Esophagus squamous epithelium (tissue), 5 donors: ENCODE data around the gene KRTAP5-9. TPM values are rescaled to one million over a fixed set of nuclear protein-coding genes. Genes with fewer than 3 reads are reported as not detected.
"Not testable (repeated sequence)": the region's sequence is repeated elsewhere in the genome, so short reads cannot be mapped to it uniquely, and the experiment has no call there.

ENCODE experiments used
- DNase-seq: peaks from one replicate; lab custom pipeline; 2025; lab: John Stamatoyannopoulos, UW
- H3K27ac ChIP-seq, 4 donors: fragments of 200-600 bp; sonication (generic); one replicate each; pipeline ENCODE4 v1.5.1; 2016 to 2019; ENCODE audit warnings: mild to moderate bottlenecking in 1 of 4
- H3K27me3 ChIP-seq, 4 donors: fragments of 200-600 bp; sonication (generic); 1 replicate in 3 of 4; 2 replicates in 1 of 4; pipeline versions ENCODE4 v1.5.1 to v1.6.0; 2017 to 2021; ENCODE audit warnings: antibody characterized with exemption in 1 of 4
- H3K36me3 ChIP-seq, 3 donors: fragments of 200-600 bp; sonication (generic); one replicate each; pipeline ENCODE4 v1.5.1; 2016 to 2019
- H3K4me1 ChIP-seq, 3 donors: fragments of 200-600 bp; sonication (generic); one replicate each; pipeline ENCODE4 v1.5.1; 2017 to 2019
- H3K4me3 ChIP-seq, 4 donors: fragments of 200-600 bp; sonication (generic); 1 replicate in 3 of 4; 2 replicates in 1 of 4; pipeline ENCODE4 v1.5.1; 2016 to 2019; ENCODE audit warnings: mild to moderate bottlenecking in 2 of 4, moderate library complexity in 1 of 4
- H3K9me3 ChIP-seq, 3 donors: fragments of 200-600 bp; sonication (generic); one replicate each; pipeline ENCODE4 v1.5.1; 2016 to 2019
- POLR2A ChIP-seq, 4 donors: fragments of 450-650 bp; IDR thresholded peaks; one replicate each; pipeline ENCODE4 v1.6.1; 2017; ENCODE audit warnings: antibody characterized with exemption in 4 of 4, mild to moderate bottlenecking in 4 of 4, moderate library complexity in 3 of 4
- WGBS, 2 donors: methylation state at CpG; one replicate each; pipeline ENCODE4 v1.1.5; 2018; 5-methylcytosine and 5-hydroxymethylcytosine counted together
- intact Hi-C: fragments of 100-400 bp; cut with DNase I; formaldehyde crosslinking; loops from one replicate; pipeline ENCODE4 v1.15.0; 2022
- total RNA-seq, 4 donors: library from RNA; depleted of rRNA; stranded (reverse); fragments of >200 nt; gene quantifications; one replicate each; pipeline ENCODE4 v1.1.0, GENCODE V29; 2016
- TF ChIP-seq, protein P1 (sequence below), 6 experiments: fragments of 450-650 bp in 4 of 6; fragments of 200-600 bp in 2 of 6; sonication (generic) in 2 of 6; IDR thresholded peaks; one replicate each; pipeline ENCODE4 v1.5.1; 2016 to 2019; ENCODE audit warnings: antibody characterized with exemption in 6 of 6, mild to moderate bottlenecking in 4 of 6, moderate library complexity in 4 of 6
- donor health status: DM: yes; HTN: yes; CAD: no.

Gene KRTAP5-9
- total RNA-seq, 4 donors from 2014 or later: not detected

DNA sequence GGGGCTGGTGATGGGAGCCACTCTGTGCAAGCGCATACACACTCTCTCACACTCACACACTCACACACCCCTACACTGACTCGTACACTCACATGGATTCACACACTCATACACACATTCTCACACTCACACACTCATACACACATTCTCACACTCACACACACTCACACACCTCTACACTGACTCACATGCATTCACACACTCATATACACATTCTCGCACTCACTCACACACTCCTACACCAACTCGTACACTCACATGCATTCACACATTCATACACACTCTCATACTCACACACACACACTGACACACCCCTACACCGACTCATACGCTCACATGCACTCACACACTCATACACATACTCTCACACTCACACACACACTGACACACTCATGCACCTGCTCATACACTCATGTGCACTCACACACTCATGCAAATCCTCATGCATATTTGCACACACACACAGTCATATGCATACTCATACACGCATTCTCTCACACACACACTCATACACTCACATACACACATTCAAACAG, 29.3 kb downstream of the KRTAP5-9 start:
- H3K4me3 ChIP-seq: no peak overlapping the region
- no peaks in the 10 kb centered on the region for H3K36me3 ChIP-seq
- peaks cover 0 to 7% (median 0%) of the 10 kb centered on the region in 3 donors for H3K4me1 ChIP-seq
- no peak for DNase-seq
- H3K9me3 ChIP-seq: no peaks in the 10 kb centered on the region
- intact Hi-C loops: no loop called here
- no peak overlapping the region for H3K27ac ChIP-seq
- peaks cover 0 to 20% (median 0%) of the 10 kb centered on the region in 4 donors for H3K27me3 ChIP-seq
- 78 to 92% methylated on average over 7 of the region's 7 CpGs for WGBS, 2 donors
- TF ChIP-seq POLR2A (IDR thresholded peaks at IDR 0.05): no peak
- TF ChIP-seq, protein P1, sequence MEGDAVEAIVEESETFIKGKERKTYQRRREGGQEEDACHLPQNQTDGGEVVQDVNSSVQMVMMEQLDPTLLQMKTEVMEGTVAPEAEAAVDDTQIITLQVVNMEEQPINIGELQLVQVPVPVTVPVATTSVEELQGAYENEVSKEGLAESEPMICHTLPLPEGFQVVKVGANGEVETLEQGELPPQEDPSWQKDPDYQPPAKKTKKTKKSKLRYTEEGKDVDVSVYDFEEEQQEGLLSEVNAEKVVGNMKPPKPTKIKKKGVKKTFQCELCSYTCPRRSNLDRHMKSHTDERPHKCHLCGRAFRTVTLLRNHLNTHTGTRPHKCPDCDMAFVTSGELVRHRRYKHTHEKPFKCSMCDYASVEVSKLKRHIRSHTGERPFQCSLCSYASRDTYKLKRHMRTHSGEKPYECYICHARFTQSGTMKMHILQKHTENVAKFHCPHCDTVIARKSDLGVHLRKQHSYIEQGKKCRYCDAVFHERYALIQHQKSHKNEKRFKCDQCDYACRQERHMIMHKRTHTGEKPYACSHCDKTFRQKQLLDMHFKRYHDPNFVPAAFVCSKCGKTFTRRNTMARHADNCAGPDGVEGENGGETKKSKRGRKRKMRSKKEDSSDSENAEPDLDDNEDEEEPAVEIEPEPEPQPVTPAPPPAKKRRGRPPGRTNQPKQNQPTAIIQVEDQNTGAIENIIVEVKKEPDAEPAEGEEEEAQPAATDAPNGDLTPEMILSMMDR (IDR thresholded peaks at IDR 0.05): no peak

DNA sequence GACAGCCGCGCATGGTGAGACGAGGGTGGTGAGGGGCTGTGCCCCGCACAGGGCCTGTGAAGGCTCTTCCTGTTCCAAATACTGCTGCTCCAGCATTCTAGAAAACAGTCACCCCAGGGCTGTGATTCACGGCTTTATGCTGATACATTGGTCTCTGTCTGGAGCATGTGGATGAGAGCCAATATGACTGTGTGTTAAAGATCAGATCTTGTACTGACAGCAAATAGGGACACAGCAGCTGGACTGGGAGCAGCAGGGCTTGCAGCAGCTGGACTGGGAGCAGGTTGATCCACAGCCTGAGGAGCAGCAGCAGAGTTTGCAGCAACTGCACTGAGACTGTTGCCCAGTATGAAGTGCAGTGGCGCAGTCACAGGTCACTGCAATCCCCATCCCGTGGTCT, 31.3 kb downstream of the KRTAP5-9 start:
- intact Hi-C loops, H3K9me3 ChIP-seq, H3K36me3 ChIP-seq, H3K27ac ChIP-seq, H3K4me1 ChIP-seq, DNase-seq, H3K4me3 ChIP-seq: not testable (repeated sequence)
- WGBS, 2 donors: 53 to 69% methylated on average over 6 of the region's 7 CpGs
- H3K27me3 ChIP-seq: peaks cover 0 to 29% (median 0%) of the 10 kb centered on the region in 4 donors

DNA sequence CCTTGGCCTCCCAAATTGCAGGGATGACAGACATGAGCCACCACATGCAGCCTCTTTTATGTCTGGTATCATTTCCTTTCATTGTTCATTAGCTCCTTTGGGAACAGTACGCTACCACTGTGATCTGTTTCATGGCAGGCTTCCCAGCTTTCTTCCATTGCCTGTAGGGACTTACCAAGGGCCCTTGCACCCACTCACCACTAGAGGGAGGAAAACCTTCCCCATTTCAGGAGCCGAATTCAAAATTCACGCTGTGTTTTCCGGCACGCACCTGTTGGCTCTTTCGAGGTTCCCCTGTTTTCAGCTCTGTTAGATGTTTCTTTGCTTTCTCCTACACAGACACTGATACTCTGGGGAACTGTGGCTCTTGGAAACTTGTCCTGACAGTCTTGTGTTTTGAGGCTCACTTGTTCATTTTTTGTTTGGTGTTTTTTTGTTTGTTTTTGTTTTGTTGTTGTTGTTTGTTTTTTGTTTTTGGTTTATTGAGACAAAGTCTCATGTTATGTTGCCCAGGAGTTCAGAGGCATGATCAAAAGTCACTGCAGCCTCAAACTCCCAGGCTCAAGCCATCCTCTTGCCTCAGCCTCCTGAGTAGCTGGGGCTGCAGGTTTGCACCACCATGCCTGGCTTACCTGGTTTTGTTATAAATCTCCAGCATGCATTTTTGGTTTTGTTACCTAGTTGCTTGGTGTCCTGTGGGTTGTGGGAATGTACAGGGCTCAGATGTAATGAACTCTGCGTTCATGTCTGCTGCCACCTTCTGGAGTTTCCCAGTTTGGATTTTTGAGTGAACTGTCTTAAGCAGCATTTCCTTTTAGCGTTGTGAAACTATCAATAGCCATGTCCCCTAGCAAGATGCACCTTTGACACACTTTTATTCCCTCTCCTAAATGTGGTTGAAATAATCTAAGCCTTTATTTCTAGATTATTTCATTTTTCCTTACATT, 32.1 kb downstream of the KRTAP5-9 start:
- H3K9me3 ChIP-seq: no peaks in the 10 kb centered on the region
- H3K27me3 ChIP-seq: peaks cover 0 to 33% (median 0%) of the 10 kb centered on the region in 4 donors
- peaks cover 0 to 7% (median 0%) of the 10 kb centered on the region in 3 donors for H3K4me1 ChIP-seq
- no peak overlapping the region for H3K27ac ChIP-seq
- no peak overlapping the region for H3K4me3 ChIP-seq
- no peaks in the 10 kb centered on the region for H3K36me3 ChIP-seq
- no peak for DNase-seq
- no peak for TF ChIP-seq POLR2A (IDR thresholded peaks at IDR 0.05)
- TF ChIP-seq, protein P1 (IDR thresholded peaks at IDR 0.05): peak; percentile 39 to 80 (median 74)
- 2 to 12% methylated on average over 8 of the region's 8 CpGs for WGBS, 2 donors
- intact Hi-C loops: no loop called here

DNA sequence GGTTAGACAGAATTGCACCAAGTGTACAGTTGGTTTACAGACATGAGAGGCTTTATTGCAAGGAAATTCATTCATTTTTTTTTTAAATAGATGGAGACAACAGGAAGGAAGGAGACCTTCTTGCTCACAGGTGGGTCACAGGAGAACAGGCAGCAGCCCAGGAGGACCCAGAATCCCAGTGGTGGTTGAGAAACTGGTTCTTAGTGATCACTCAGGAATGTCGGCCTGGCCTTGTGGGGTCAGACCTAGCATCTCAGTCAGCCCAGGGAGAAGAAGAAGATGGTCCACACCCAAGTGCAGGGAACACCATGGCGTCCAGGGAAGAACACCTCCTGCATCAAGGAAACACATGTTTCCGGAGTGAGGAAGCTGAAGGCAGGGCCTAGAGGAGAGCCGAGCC, 33.6 kb downstream of the KRTAP5-9 start:
- peaks cover 0 to 30% (median 0%) of the 10 kb centered on the region in 4 donors for H3K27me3 ChIP-seq
- TF ChIP-seq, protein P1 (IDR thresholded peaks at IDR 0.05): no peak
- TF ChIP-seq POLR2A (IDR thresholded peaks at IDR 0.05): no peak
- peaks cover 0 to 7% (median 0%) of the 10 kb centered on the region in 3 donors for H3K4me1 ChIP-seq
- H3K4me3 ChIP-seq: no peak overlapping the region
- no peaks in the 10 kb centered on the region for H3K9me3 ChIP-seq
- DNase-seq: no peak
- H3K27ac ChIP-seq: no peak overlapping the region
- no peaks in the 10 kb centered on the region for H3K36me3 ChIP-seq
- intact Hi-C loops: no loop called here
- WGBS, 2 donors: 74% methylated on average over 3 to 4 of the region's 4 CpGs

DNA sequence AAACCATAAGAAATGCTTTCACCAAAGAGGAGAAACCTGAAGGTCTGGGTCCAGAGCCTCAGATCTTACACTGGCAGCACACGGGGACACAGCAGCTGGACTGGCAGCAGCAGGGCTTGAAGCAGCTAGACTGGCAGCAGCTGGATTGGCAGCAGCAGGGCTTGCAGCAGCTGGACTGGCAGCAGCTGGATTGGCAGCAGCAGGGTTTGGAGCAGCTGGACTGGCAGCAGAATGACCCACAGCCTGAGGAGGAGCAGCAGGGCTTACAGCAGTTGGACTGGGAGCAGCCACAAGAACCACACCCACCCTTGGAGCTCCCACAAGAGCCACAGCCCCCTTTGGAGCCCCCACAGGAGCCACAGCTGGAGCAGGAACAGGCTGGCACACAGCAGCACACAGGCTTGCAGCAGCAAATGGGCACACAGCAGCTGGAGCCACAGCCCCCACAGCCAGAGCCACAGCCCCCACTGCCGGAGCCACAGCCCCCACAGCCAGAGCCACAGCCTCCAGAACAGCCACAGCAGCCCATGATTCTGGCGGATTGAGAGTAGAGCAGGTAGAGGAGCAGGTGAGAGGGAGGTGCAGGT, 34.2 kb downstream of the KRTAP5-9 start, which contains the start of gene KRTAP5-11:
Gene KRTAP5-11 (minus strand): TSS at position 567 of the 587 bp plus-strand sequence. CDS start 38 bp downstream, at position 529.
- 35 to 57% methylated on average over 2 of the region's 3 CpGs for WGBS, 2 donors
- no peak for DNase-seq
- intact Hi-C loops: no loop called here
- Histone ChIP-seq H3K4me1 (peaks cover 0 to 7% (median 0%) of the 10 kb centered on the region in 3 donors), H3K36me3 (no peaks in the 10 kb centered on the region), H3K4me3 (no peak within 1 kb of the TSS), H3K27ac (no peak within 1 kb of the TSS), H3K9me3 (no peaks in the 10 kb centered on the region), H3K27me3 (peaks cover 0 to 30% (median 0%) of the 10 kb centered on the region in 4 donors)
- TF ChIP-seq, protein P1 (IDR thresholded peaks at IDR 0.05): no peak
- no peak for TF ChIP-seq POLR2A (IDR thresholded peaks at IDR 0.05)

DNA sequence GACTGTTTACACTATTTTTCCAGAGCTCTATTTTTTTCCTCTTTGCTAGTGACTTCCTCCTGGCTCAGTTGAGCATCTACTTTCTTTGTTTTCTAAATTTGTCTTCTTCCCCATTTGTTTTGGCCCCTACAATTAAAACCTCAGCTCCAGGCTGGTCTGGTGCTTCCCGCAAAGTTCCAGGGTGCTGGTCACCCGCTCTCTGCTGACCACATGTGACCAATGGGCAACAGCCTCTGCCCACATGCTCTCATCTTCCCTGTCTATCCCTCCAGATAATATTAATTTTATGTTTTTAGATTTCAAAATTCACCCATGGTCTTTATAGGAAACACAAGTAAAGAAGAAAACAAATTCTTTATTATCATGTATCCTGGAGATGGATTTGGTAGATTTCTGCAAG, 34.7 kb downstream of the KRTAP5-9 start:
- H3K4me3 ChIP-seq, H3K9me3 ChIP-seq, H3K4me1 ChIP-seq, DNase-seq, intact Hi-C loops, H3K27ac ChIP-seq, H3K36me3 ChIP-seq: not testable (repeated sequence)
- WGBS, 2 donors: 60 to 79% methylated on average over 2 of the region's 2 CpGs
- H3K27me3 ChIP-seq: peaks cover 0 to 30% (median 0%) of the 10 kb centered on the region in 4 donors

DNA sequence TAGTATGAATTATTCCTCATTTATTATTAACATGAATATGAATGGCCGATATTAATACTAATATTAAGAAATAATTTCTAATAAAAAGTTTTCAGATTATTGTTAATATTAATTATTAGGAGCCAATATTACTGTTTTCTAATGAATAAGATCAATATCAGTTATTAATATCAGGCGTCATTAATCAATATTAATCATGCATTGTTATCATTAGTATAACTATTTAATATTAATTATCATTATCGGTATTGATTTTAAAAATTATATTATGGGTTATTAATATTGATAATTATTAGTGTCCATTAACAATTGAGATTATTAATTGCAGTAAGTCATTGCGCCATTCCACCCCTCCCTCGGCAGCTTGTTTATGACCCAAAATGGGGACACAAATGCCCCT, 37.5 kb downstream of the KRTAP5-9 start:
- DNase-seq, H3K27ac ChIP-seq, H3K36me3 ChIP-seq, H3K4me3 ChIP-seq, intact Hi-C loops, H3K9me3 ChIP-seq, H3K4me1 ChIP-seq: not testable (repeated sequence)
- 82 to 87% methylated on average over 5 of the region's 5 CpGs for WGBS, 2 donors
- peaks cover 0 to 25% (median 0%) of the 10 kb centered on the region in 4 donors for H3K27me3 ChIP-seq

DNA sequence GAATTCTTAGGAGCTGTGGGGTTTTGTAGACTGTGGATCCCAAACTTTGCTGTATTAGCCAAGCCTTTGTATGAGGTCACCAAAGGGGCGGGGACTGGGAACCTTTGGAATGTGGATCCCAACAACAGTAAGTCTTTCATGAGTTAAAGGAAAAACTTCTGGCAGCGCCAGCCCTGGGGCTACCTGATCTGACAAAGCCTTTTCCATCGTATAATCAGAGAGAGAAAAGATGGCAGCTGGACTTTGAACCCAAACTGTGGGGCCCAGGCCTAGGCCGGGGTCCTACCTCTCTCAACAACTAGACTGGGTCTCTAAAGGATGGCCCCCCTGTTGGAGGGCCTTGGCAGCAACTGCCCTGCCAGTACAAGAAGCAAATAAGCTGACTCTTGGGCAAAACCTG, 40.1 kb downstream of the KRTAP5-9 start:
- H3K4me1 ChIP-seq, H3K27ac ChIP-seq, H3K4me3 ChIP-seq, H3K9me3 ChIP-seq, H3K36me3 ChIP-seq, DNase-seq, intact Hi-C loops: not testable (repeated sequence)
- peaks cover 0 to 11% (median 0%) of the 10 kb centered on the region in 4 donors for H3K27me3 ChIP-seq
- 60 to 65% methylated on average over 3 to 4 of the region's 4 CpGs for WGBS, 2 donors
